NCI-H526 (cell line): Measurements from ENCODE around the gene SP100.
"Not testable (repeated sequence)": the region's sequence is repeated elsewhere in the genome, so short reads cannot be mapped to it uniquely, and the experiment has no call there.

ENCODE experiments used
- DNase-seq, 2 experiments: peaks; one replicate each; lab custom pipeline; 2025; lab: John Stamatoyannopoulos, UW

Gene SP100

DNA sequence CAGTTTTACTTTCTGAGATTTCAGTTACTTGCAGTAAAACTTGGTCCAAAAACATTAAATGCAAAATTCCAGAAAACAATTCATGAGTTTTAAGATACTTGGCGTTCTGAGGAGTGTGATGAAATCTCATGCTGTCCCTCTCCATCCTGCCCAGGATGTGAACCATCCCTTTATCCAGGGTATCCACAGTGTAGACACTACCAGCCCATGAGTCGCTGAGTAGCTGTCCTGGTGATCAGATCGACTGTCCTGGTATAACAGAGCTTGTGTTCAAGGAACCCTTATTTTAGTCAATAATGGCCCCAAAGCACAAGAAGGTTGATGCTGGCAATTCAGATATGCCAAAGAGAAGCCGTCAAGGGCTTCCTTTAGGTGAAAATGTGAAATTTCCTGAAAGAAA, 3.2 kb downstream of the SP100 start:
- DNase-seq, result no peak

DNA sequence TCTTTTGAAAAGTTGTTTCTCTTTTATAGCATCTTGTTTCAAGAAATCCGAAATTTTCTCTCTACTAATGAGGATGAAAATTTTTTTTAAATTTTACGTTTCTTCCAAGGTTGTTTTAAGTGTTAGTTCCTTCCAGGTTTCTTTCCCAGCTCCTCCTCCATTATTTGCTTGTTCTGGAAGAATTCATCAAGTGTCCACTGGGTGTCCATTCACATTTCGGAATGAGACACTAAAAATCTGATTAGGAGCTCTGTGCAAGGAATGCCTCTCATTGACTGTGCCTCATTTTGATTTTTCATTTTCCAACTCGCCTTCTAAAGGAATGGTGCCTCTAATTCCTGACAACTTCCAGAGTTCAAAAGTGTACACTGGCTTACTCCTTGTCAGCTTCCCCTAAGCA, 6.1 kb downstream of the SP100 start:
- DNase-seq, result no peak

DNA sequence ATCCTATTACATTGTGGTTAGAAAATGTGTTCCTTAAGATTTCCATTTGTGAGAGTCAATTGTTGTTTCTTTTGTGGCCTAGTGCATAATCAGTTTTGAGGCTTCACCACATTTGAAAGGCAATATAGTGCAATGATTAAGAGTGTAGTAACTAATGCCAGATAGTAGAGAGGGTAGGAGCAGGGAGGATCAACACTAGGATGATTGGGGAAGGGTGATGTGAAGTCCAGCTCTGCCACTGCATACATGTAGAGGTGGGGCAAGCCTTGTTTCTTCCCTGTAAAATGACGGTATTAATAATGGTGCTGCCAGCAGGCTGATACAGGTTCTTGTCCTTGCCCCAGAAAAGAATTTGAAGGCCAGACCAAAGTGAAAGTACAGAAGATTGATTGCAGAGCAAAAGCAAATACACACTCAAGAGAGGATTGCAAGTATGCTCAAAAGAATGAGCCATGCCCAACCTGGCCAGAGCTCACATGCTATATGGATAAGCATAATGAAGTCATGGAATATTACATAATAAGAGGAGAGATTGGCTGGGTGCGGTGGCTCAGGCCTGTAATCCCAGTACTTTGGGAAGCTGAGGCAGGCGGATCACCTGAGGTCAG, 8.0 kb downstream of the SP100 start:
- DNase-seq, result no peak

DNA sequence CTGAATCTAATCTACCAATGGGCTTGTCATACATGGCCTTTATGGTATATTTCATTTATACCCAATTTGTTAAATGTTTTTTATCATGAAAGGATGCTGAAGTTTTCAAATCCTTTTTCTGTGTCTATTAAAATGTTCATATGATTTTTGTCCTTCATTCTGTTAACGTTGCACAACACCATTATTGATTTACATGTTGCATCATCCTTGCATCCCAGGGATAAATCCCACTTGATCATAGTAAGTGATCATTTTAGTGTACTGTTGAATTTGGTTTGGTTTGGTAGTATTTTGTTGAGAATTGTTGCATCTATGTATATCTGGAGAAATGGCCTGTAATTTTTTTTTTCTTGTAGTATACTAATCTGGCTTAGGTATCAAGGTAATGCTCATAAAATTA, 9.4 kb downstream of the SP100 start:
- DNase-seq, result no peak

DNA sequence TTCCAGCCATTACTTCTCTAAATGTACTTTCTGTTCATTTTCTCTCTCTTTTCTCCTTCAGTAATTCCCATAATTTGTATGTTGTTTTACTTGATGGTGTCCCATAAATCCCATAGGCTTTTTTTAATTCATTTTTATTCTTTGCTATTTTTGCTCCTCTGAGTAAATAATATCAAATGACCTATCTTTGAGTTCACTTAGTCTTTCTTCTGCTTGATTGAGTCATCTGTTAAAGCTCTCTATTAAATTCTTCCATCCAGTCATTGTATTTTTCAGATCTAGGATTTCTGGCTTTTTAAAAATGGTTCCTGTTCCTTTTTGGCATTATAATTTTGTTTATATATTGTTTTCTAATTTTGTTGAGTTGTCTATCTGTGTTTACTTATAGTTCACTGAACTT, 13.5 kb downstream of the SP100 start:
- no peak for DNase-seq

DNA sequence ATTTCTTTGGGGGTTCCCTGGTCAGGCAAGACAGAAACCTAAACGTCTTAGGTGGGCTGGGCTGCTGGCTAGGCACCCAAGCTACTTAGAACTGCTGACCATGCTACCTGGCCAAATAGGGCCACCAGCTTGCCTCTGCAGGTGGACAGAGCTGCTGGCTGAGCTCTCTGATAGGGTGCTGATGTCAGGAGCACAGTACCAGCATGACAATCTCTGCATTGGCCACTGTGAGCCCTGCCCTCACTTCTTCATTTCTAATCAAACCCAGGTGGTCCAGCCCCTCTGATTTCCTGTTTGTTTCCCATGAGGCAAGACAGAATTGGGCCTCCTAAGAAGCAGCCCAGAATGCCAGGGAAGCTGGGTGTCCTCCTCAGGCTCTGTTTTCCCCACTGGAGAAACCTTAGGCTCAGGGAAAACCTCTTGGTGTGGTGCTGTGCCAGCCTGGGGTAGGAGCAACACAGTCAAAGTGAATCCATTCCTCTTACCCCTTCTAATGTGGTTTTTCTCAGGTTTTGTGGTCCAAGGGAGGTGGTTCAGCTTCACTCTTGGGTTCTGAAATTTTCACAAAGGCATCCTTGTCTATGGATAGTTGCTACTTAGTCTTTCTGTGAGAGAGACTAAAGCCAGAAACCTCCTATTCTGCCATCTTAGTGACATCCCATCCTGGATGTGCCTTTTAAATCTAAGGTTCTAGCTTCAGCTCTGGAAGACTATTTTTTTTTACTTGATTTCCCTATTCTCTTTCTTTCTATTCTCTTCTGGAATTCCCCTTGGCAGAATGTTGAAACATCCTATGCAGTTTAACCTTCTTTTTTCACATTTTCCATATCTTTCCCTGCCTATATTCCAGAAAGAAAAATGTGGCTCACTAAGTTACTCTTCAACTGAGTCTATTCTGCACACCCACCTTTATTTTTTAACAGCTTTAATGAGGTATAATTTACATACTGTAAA, 15.2 kb downstream of the SP100 start:
- no peak for DNase-seq

DNA sequence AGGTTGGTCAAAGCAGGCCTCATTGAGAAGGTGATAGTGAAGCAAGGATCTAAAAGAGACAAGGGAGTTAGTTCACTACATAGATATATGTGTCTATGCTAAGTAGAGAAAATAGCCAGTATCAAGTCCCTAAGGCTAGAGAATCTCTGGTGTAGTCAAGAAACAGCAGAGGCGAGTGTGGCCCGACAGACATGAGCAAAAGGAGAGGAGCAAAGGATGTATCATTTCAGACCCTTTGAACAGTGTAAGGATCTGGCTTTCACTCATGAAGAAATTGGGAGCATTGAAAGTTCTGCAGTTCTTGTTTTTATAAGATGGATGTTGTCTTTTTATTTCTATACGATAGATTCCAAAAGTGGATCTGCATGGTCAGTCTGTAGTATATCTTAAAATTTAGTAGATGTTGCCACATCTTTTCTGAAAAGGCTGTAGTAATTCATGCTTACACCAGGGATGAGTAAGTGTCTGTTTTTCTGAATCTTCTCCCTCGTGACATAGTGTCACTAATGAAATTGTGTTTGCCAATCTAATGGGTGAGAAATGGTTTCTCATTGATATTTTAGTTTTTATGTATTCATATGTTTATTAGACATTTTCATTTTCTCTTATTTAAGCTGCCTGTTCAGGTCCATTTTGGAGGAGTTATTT, 18.8 kb downstream of the SP100 start:
- DNase-seq, result no peak

DNA sequence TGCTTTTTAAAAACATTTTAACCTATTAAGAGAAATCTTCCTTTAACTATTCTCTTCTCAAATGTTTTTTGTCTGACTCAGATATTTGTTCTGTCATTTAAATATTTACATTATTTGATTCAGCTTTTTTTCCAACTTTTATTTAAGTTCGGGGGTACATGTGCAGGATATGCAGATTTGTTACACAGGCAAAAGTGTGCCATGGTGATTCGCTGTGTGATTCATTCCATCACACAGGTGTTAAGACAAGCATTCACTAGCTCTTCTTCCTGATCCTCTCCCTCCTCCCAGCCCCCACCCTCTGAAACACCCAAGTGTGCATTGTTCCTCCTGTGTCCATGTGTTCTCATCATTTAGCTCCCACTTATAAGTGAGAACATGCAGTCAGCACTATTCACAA, 19.4 kb downstream of the SP100 start:
- no peak for DNase-seq

DNA sequence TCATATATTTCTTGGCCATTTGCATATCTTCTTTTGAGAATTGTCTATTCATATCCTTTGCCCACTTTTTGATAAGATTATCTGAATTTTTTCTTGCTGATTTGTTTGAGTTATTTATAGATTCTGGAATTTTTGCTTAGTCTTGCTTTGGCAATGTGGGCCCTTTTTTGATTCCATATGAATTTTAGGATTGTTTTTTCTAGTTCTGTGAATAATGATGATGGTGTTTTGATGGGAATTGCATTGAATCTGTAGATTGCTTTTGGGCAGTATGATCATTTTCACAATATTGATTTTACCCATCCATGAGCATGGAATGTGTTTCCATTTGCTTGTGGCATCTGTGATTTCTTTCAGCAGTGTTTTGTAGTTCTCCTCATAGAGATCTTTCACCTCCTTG, 23.1 kb downstream of the SP100 start:
- not testable (repeated sequence) for DNase-seq

DNA sequence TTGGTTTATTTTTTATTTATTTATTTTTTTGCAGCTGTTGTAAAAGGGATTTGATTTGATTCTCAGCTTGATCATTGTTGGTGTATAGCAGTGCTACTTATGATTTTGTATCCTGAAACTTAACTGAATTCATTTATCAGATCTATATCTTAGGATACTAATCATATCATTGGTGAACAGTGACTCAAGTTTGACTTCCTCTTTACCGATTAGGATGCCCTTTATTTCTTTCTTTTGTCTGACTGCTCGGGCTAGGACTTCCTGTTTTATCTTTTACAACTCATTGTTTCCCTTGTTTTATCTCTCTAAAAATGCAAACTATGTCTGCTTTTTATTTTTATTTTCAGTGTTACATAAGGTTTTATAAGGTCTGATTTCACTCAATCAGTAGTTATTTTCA, 23.6 kb downstream of the SP100 start:
- DNase-seq, result no peak

DNA sequence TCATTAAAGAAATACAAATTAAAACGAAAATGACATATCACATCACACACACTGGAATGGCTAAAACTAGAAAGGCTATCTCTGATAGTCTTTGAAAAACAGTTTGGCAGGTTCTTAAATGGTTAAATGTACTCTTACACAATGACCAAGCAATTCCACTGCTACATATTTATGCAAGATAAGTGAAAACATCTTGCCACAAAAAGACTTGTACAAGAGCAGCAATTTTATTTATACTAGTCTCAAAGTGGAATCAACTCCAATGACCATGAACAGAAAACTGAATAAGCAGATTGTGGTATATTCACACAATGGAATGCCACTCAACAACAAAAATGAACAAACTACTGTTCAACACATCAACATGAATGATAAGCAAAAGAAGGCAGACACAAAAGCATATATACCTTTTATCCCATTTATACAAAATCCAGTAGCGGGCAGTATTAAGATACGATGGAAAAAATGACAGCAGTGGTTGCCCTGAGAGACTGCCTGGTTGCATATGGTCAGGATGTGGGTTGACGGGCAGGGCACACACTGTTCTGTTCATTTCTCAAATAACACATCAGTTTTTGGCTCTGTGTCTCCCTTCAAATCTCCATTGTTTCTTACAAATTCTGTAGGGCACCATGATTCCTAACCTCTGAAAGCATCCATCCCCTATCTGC, 25.4 kb downstream of the SP100 start:
- DNase-seq, result no peak

DNA sequence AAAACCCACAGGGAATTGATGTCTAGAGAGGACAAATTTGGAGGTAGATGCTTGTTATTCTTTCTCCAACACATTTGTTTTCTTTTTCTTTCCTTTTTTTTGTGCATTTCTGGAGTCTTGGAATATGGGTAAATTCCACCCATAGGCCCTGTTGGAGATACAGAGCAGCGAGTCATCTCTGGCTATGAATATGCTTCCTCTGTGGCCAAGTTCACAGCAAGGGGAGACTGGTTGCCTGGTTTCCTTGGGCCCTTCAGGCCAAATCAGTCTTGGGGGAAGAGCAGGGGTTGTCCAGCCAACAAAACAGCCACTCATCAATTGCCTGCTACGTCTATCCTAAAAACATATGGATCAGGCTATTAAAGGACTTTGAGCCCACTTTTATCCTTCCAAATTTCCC, 27.5 kb downstream of the SP100 start:
- DNase-seq, result no peak

DNA sequence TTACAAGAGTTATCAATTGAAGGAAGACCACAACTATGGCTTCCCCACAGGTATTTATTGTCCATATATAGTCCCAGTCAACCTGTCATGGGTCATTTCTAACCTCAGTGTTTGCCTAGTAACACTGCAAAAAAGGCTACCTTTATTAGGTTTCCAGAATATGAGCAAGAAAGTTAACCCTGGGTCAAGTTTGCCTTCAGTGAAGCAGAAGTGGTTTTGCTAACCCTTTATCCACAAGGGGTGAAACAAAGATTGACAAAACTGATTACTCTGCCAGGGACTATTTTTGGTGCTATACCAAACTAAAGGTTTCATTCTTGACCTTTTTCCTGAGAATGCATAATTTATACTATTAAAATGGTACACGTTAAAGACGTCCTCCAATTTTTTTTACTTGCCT, 28.8 kb downstream of the SP100 start:
- no peak for DNase-seq

DNA sequence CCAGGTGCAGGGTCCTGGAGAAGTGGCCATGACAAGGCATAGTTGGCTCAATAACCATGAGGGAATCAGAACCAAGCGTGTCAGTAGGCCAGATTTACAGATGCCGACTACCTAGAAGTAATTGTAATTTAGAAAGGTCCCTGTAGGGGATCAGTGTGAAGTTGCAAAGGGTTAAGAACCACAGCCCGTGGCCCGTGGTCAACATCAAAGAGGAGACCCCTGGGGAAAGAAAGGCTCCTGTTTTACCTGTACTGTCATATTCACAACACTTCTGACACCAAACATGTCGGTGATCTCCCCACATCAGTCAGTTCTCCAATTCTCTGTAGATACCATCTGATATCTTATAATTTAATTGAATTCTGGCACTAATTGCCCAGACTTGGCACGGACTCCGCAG, 31.0 kb downstream of the SP100 start:
- DNase-seq, result no peak

DNA sequence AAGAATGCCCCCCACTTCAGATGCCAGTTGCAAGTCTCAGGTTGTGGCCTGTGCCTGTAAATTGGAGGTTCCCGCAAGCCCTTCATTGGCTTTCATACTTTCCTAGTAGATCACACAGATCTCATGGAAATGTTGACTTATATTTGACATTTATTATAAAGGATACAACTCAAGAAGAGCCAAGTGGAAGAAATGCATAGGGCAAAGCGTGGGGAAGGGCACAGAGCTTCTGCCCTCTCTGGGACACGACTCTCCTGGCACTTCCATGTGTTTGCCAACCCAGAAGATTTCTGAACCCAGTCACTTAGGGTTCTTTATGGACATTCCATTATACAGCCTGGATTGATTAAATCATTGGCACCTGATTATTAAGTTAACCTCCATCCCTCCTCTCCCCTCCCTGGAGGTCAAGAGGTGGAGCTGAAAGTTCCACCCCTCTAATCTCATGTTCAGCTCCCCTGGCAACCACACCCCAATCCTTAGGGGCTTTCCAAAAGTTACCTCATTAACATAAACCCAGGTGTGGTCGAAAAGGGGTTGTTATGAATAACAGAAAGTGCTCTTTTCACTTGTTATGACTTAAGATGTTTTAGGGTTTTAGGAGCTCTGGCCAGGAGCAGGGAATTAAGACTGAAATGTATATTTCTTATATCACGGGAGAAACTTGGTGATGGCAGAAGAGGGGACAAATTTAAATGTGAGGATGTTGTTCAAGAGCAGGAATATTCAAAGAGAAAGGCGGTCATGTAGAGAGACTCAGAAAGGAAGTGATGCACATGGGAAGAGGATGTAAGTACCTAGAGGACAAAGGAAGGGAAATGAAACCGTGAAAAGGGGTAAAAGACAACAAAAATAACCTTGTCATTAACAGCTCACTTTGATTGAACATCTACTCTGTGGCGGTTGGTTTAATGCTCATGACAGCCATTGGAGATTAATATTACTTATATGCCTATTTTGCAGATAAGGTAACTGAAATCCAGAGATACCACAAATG, 31.8 kb downstream of the SP100 start:
- DNase-seq, result no peak

DNA sequence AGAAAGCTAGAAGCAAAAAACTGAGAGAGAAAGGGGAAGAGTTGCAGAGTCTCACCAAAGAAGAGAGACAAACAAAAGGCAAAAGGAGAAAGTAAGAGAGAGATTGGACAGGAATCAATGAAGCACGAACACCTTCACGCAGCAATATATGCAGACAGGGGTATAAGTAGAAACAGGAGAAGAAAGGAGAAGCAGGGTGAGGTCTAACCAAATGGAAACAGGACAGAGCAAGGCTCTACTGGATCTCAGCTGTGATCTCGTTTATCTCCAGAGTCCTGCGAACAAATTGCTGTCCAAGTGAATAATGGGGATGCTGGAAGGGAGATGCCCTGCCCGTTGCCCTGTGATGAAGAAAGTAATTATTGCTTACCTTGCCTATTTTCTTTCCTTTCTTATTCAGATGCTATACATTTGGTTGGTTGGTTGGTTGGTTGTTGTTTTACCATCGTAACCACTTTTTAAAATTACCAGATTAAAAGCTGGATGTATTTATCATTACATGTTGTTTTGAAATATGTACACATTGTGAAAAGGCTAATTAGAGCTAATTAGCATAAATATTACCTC, 34.0 kb downstream of the SP100 start:
- DNase-seq, result no peak

DNA sequence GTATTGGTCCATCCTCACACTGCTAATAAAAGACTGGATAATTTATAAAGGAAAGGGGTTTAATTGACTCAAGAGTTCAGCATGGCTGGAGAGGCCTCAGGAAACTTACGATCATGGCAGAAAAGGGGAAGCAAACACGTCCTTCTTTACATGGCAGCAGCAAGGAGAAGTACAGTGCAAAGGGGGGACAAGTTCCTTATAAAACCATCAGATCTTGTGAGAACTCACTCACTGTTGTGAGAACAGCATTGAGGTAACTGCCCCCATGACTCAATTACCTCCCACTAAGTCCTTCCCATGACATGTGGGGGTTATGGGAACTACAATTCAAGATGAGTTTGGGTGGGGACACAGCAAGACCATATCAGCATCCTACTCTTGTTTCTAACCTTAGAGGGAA, 37.0 kb downstream of the SP100 start:
- no peak for DNase-seq

DNA sequence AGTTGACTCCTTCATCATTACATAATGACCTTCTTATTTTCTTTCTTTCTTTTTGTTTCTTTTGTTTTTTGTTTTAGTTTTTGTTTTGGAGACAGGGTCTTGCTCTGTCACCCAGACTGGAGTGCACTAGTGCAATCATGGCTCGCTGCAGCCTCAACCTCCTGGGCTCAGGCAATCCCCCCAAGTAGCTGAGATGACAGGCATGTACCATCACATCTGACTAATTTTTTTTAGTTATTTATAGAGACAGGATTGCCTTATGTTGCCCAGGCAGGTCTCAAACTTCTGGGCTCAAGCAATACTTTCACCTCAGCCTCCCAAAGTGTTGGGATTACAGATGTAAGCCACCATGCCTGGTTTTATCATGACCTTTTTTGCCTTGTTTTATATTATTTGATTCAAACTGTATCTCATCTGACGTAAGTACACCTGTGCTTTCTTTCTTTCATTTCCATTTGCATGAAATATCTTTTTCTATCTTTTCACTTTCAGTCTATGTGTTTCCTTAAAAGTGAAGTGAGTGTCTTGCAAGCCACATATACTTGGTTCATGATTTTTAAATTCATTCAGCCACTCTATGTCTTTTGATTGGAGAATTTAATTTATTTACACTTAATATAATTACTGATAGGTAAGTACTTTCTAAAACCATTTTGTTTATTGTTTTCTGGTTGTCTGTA, 39.1 kb downstream of the SP100 start:
- no peak for DNase-seq

DNA sequence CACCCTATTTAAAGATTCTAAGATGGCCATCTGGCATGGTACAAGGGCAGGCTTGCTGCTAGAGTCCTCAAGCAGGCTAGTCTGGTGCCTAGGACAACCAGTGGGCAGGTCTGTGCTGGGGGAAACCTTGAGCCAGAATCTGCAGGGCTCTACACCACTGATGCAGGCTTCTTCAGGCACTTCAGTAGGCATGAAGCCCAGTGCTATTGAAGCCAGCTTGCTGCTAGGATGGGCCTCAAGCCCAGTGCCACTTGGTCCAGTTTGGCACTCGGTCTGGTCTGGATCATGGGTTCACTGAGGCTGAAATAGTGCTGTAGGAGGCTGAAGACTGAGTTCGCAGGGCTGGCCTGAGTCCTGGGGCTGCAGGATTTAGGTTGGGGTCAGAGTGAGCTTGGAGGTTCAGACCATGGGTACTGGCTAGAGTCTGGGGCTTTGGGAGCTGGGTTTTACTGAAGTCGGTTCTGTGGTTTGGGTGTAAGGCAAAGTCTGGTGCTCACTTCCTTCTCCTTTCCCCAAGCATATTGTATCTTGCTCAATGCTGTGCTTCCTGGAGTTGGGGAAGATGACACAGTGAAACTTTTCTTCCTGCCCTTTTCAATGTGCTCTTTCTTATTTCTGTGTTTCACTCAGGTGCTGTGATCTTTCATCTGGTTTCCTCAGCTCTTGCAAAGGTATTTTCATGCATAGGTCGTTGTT, 41.2 kb downstream of the SP100 start:
- DNase-seq, result no peak

DNA sequence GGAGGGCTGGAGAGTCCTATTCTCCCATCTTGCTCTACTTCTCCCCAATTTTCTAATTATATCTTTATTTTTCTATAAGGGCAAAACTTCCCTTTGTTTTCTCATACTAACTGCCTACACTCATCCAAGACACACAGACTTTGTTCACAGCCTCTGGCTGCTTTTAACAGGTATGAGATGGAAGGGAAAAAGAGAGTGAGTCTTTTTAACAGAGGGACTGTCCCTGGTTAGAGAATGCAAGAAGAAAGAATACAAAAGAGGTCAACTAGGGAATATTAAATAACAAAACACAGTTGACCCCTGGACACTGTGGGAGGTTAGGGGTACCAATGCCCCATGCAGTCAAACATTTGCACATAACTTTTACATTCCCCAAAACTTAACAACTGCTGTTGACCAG, 41.8 kb downstream of the SP100 start:
- no peak for DNase-seq
